Small intestine (tissue), 7 donors: ENCODE results near the gene DDI1. TPM values are rescaled to one million over a fixed set of nuclear protein-coding genes. Genes with fewer than 3 reads are reported as not detected.

ENCODE experiments used
- DNase-seq, 2 donors: peaks; one replicate each; pipeline versions ENCODE4 v3.0.0 to v3.0.0-alpha.2; 2013
- FAIRE-seq: peaks from 2 replicates; lab custom pipeline; 2012; peaks lifted over from hg19 to GRCh38; lab: Jason Lieb, UNC
- H3K27ac ChIP-seq, 3 donors: one replicate each; pipeline ENCODE4 v1.5.1; 2013; ENCODE audit warnings: low read length in 2 of 3, mild to moderate bottlenecking in 2 of 3, control low read depth in 1 of 3, inconsistent platforms in 1 of 3, low read depth in 1 of 3, moderate library complexity in 1 of 3
- H3K27me3 ChIP-seq, 3 donors: one replicate each; pipeline ENCODE4 v1.6.1; 2013; ENCODE audit warnings: low read length in 3 of 3, inconsistent platforms in 1 of 3; ENCODE audit not compliant: control insufficient read depth in 3 of 3, insufficient read depth in 3 of 3
- H3K36me3 ChIP-seq, 3 donors: one replicate each; pipeline ENCODE4 v1.6.1; 2013; ENCODE audit warnings: low read length in 3 of 3, inconsistent platforms in 1 of 3, low read depth in 1 of 3, mild to moderate bottlenecking in 1 of 3, moderate library complexity in 1 of 3; ENCODE audit not compliant: control insufficient read depth in 3 of 3, insufficient read depth in 2 of 3
- H3K4me1 ChIP-seq, 3 donors: one replicate each; pipeline ENCODE4 v1.6.1; 2013; ENCODE audit warnings: low read length in 2 of 3, inconsistent platforms in 1 of 3, low read depth in 1 of 3, mild to moderate bottlenecking in 1 of 3, moderate library complexity in 1 of 3; ENCODE audit not compliant: control insufficient read depth in 3 of 3, insufficient read depth in 2 of 3
- H3K4me3 ChIP-seq, 3 donors: one replicate each; pipeline ENCODE4 v1.5.1; 2013; ENCODE audit warnings: low read length in 3 of 3, control low read depth in 1 of 3, inconsistent platforms in 1 of 3, low read depth in 1 of 3, mild to moderate bottlenecking in 1 of 3, moderate library complexity in 1 of 3
- H3K9me3 ChIP-seq, 2 donors: one replicate each; pipeline ENCODE4 v1.6.1; 2013; ENCODE audit warnings: low read depth in 1 of 2, low read length in 1 of 2; ENCODE audit not compliant: control insufficient read depth in 2 of 2, insufficient read depth in 1 of 2
- WGBS, 3 donors: extraction: QIAGEN DNeasy Blood & Tissue Kit; methylation state at CpG; one replicate each; pipeline ENCODE4 v1.1.7; 2013; 5-methylcytosine and 5-hydroxymethylcytosine counted together
- polyA plus RNA-seq, 4 donors: library from polyadenylated mRNA; stranded (reverse) in 3 of 4; unstranded in 1 of 4; fragments of 200-250 nt in 3 of 4; fragments of 120-200 nt in 1 of 4; gene quantifications; one replicate each; pipeline versions ENCODE4 v1.2.1 to v1.2.3, GENCODE V29; 2013
- donor health status: healthy with polysubstance abuse.
- donor health status: control.
- donor health status: control.
- donor health status: Bipolar disorder and iron deficiency.
- donor health status: healthy.

The DDI1 gene
- polyA plus RNA-seq, 4 donors, result 0.06 TPM; not detected in 3

- Histone ChIP-seq H3K4me3 (no peak overlapping the region), H3K36me3 (no peaks in the 10 kb centered on the region), H3K9me3 (no peaks in the 10 kb centered on the region), H3K4me1 (no peaks in the 10 kb centered on the region), H3K27ac (no peak overlapping the region), H3K27me3 (no peaks in the 10 kb centered on the region)
- FAIRE-seq (no peak), DNase-seq (no peak)
- 87 to 96% (median 88%) methylated on average over 2 of the region's 2 CpGs for WGBS, 3 donors
Measured at GRCh38 chr11:104024572-104024971, 11.9 kb upstream of the DDI1 start.

GRCh38 chr11:104028476-104029263, 7.8 kb upstream of the DDI1 start:
- no peak for FAIRE-seq
- H3K9me3 ChIP-seq, result no peaks in the 10 kb centered on the region
- 9 to 47% (median 31%) methylated on average over 3 of the region's 3 CpGs for WGBS, 3 donors
- peak in 1 of 2 donors; percentile 15 for DNase-seq
- H3K27me3 ChIP-seq, result no peaks in the 10 kb centered on the region
- no peak overlapping the region for H3K4me3 ChIP-seq
- no peaks in the 10 kb centered on the region for H3K4me1 ChIP-seq
- H3K27ac ChIP-seq, result no peak overlapping the region
- no peaks in the 10 kb centered on the region for H3K36me3 ChIP-seq

GRCh38 chr11:104033134-104033533, 3.3 kb upstream of the DDI1 start:
- Histone ChIP-seq H3K36me3 (no peaks in the 10 kb centered on the region), H3K27me3 (no peaks in the 10 kb centered on the region), H3K4me3 (no peak overlapping the region), H3K9me3 (peaks cover 0 to 6% of the 10 kb centered on the region in 2 donors), H3K27ac (peak overlapping the region in 1 of 3 donors; percentile 64), H3K4me1 (no peaks in the 10 kb centered on the region)
- DNase-seq (peak in 1 of 2 donors; percentile 83), FAIRE-seq (no peak)

GRCh38 chr11:104033561-104033960, 2.9 kb upstream of the DDI1 start:
- no peaks in the 10 kb centered on the region for H3K36me3 ChIP-seq
- no peak overlapping the region for H3K4me3 ChIP-seq
- peak overlapping the region in 1 of 3 donors; percentile 64 for H3K27ac ChIP-seq
- H3K4me1 ChIP-seq, result no peaks in the 10 kb centered on the region
- no peaks in the 10 kb centered on the region for H3K27me3 ChIP-seq
- H3K9me3 ChIP-seq, result peaks cover 0 to 6% of the 10 kb centered on the region in 2 donors
- WGBS, 3 donors, result 78 to 86% (median 81%) methylated on average over 1 of the region's 1 CpG
- FAIRE-seq (no peak), DNase-seq (peak in 1 of 2 donors; percentile 63)

GRCh38 chr11:104036995-104037394, 555 bp downstream of the DDI1 start:
- DNase-seq (no peak), FAIRE-seq (no peak)
- H3K4me3 ChIP-seq, result no peak overlapping the region
- 92 to 94% (median 93%) methylated on average over 21 of the region's 21 CpGs for WGBS, 3 donors
- no peaks in the 10 kb centered on the region for H3K27me3 ChIP-seq
- no peaks in the 10 kb centered on the region for H3K4me1 ChIP-seq
- peaks cover 0 to 6% of the 10 kb centered on the region in 2 donors for H3K9me3 ChIP-seq
- H3K36me3 ChIP-seq, result no peaks in the 10 kb centered on the region
- H3K27ac ChIP-seq, result no peak overlapping the region

- 49 to 71% (median 57%) methylated on average over 2 of the region's 2 CpGs for WGBS, 3 donors
- Histone ChIP-seq H3K9me3 (peaks cover 0 to 6% of the 10 kb centered on the region in 2 donors), H3K27ac (no peak overlapping the region), H3K4me1 (peaks cover 0 to 8% (median 0%) of the 10 kb centered on the region in 3 donors), H3K27me3 (no peaks in the 10 kb centered on the region), H3K36me3 (no peaks in the 10 kb centered on the region), H3K4me3 (no peak overlapping the region)
- DNase-seq (no peak), FAIRE-seq (no peak)
Measured at GRCh38 chr11:104041792-104042191, 5.4 kb downstream of the DDI1 start.

- 13 to 63% (median 28%) methylated on average over 4 of the region's 4 CpGs for WGBS, 3 donors
Measured at GRCh38 chr11:104043142-104043541, 6.7 kb downstream of the DDI1 start.

GRCh38 chr11:104043678-104044239, 7.3 kb downstream of the DDI1 start:
- H3K4me1 ChIP-seq, result peaks cover 0 to 8% (median 0%) of the 10 kb centered on the region in 3 donors
- no peak for FAIRE-seq
- no peaks in the 10 kb centered on the region for H3K36me3 ChIP-seq
- no peaks in the 10 kb centered on the region for H3K27me3 ChIP-seq
- no peak for DNase-seq
- no peak overlapping the region for H3K4me3 ChIP-seq
- WGBS, 3 donors, result 66 to 85% (median 75%) methylated on average over 6 of the region's 6 CpGs
- H3K27ac ChIP-seq, result no peak overlapping the region
- H3K9me3 ChIP-seq, result peaks cover 0 to 3% of the 10 kb centered on the region in 2 donors

More at GRCh38 chr11:104043142-104043541, 6.7 kb downstream of the DDI1 start:
- Histone ChIP-seq H3K9me3 (peaks cover 0 to 3% of the 10 kb centered on the region in 2 donors), H3K36me3 (no peaks in the 10 kb centered on the region), H3K27me3 (no peaks in the 10 kb centered on the region), H3K27ac (no peak overlapping the region), H3K4me3 (no peak overlapping the region), H3K4me1 (peaks cover 0 to 8% (median 0%) of the 10 kb centered on the region in 3 donors)
- FAIRE-seq (no peak), DNase-seq (peak; percentile 7 to 63)
